Tibial nerve (tissue), 4 donors: ENCODE results near the gene CSNK1A1L. TPM values are rescaled to one million over a fixed set of nuclear protein-coding genes. Genes with fewer than 3 reads are reported as not detected.

ENCODE experiments used
- total RNA-seq, 4 donors: library from RNA; depleted of rRNA; stranded (reverse); fragments of >200 nt; gene quantifications; one replicate each; pipeline ENCODE4 v1.1.0, GENCODE V29; 2016

CSNK1A1L gene
- total RNA-seq, 4 donors from 2014 or later, result not detected

Other genes starting within 250 kb of the CSNK1A1L start
- 10 to 100 TPM; 13.8 to 20.4 (median 15.8) TPM for gene SMAD9, start 185.4 kb downstream of the CSNK1A1L start, total RNA-seq
- 10 to 100 TPM; 36.6 to 45.0 (median 38.2) TPM for gene ALG5, start 106.3 kb downstream of the CSNK1A1L start, total RNA-seq
- 10 to 100 TPM; 26.7 to 35.0 (median 31.9) TPM for gene EXOSC8, start 104.9 kb downstream of the CSNK1A1L start, total RNA-seq
- gene SUPT20H, start 46.0 kb downstream of the CSNK1A1L start, total RNA-seq, result 10 to 100 TPM; 24.7 to 50.9 (median 40.6) TPM